ENCODE measurements around the gene TBC1D22A.

DNA sequence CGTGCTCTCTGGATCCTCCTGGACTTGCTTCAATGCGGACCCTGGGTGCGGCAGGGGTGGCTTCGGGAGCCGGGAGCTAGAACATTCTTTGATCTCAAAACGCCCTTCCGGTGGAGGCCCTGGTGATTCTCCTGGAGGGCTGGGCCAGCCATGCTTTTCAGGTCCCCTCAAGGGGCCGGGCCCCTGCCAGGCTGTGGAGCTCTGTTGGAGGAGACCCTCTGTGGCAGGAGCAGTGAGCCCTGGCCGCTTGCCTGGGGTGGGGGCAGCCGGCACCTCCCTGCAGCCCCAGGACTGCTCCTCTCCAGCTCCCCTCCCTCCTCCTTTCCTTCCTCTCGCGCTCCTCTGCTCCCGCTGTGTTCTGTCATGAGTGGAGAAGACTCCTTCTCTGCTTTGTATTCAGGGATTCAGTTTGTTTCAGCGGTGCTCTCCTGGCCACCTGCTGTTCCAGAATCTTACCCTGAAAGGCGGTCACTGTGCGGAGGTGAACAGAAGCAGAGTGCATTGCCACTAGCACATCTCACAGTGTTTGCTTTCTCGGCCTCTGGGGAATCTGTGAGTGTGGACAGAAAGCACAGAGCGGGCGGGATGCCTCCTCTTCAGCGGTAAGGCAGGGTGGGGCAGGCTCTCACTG, 289.1 kb downstream of the TBC1D22A start:
- TF ChIP-seq CTCF (IDR thresholded peaks at IDR 0.05; ENCODE audit: low read depth, low read length, missing input control) (no peak), MAX (IDR thresholded peaks at IDR 0.05) (no peak), TAF1 (conservative IDR thresholded peaks at IDR 0.05) (no peak), GABPA (IDR thresholded peaks at IDR 0.05 in 1 of 2, conservative IDR thresholded peaks at IDR 0.05 in 1 of 2) (no peak), YY1 (IDR thresholded peaks at IDR 0.05) (no peak), RAD21 (IDR thresholded peaks at IDR 0.05) (no peak), RXRA (IDR thresholded peaks at IDR 0.05) (no peak), SP1 (IDR thresholded peaks at IDR 0.05) (no peak), FOXA1 (IDR thresholded peaks at IDR 0.05) (no peak), JUND (IDR thresholded peaks at IDR 0.05) (no peak)
- TF ChIP-seq, protein P1, sequence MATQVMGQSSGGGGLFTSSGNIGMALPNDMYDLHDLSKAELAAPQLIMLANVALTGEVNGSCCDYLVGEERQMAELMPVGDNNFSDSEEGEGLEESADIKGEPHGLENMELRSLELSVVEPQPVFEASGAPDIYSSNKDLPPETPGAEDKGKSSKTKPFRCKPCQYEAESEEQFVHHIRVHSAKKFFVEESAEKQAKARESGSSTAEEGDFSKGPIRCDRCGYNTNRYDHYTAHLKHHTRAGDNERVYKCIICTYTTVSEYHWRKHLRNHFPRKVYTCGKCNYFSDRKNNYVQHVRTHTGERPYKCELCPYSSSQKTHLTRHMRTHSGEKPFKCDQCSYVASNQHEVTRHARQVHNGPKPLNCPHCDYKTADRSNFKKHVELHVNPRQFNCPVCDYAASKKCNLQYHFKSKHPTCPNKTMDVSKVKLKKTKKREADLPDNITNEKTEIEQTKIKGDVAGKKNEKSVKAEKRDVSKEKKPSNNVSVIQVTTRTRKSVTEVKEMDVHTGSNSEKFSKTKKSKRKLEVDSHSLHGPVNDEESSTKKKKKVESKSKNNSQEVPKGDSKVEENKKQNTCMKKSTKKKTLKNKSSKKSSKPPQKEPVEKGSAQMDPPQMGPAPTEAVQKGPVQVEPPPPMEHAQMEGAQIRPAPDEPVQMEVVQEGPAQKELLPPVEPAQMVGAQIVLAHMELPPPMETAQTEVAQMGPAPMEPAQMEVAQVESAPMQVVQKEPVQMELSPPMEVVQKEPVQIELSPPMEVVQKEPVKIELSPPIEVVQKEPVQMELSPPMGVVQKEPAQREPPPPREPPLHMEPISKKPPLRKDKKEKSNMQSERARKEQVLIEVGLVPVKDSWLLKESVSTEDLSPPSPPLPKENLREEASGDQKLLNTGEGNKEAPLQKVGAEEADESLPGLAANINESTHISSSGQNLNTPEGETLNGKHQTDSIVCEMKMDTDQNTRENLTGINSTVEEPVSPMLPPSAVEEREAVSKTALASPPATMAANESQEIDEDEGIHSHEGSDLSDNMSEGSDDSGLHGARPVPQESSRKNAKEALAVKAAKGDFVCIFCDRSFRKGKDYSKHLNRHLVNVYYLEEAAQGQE (IDR thresholded peaks at IDR 0.05), result no peak
- TF ChIP-seq, protein P2, sequence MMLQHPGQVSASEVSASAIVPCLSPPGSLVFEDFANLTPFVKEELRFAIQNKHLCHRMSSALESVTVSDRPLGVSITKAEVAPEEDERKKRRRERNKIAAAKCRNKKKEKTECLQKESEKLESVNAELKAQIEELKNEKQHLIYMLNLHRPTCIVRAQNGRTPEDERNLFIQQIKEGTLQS (IDR thresholded peaks at IDR 0.05), result no peak
